ENCODE results near the gene PASD1. TPM values are rescaled to one million over a fixed set of nuclear protein-coding genes. Genes with fewer than 3 reads are reported as not detected.

The PASD1 gene
- total RNA-seq, 1 donor = not detected

DNA sequence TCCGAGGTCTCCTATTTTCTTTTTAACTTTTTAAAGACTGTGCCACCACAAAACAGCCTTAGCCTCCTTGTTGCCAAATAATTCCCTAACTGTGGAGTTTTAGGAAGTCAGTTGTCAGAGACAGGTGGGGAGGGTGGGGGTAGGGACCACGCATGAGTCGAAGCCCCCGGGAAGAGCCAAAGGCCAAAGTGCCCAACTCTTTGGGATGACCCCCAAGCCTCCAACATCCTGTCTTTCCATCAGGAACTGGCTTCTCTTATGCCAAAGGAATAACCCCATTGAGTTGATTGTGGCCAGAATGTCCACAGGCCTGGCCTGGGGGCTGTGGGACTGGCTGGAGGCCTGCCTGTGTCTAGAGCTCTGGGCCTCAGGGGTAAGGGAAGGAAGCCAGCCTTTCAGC is 137.6 kb downstream of the PASD1 start:
- no peak for DNase-seq (ENCODE audit: low read depth)
- no peak overlapping the region for H3K4me3 ChIP-seq (ENCODE audit: low read depth, low read length)
- TF ChIP-seq, protein P1, sequence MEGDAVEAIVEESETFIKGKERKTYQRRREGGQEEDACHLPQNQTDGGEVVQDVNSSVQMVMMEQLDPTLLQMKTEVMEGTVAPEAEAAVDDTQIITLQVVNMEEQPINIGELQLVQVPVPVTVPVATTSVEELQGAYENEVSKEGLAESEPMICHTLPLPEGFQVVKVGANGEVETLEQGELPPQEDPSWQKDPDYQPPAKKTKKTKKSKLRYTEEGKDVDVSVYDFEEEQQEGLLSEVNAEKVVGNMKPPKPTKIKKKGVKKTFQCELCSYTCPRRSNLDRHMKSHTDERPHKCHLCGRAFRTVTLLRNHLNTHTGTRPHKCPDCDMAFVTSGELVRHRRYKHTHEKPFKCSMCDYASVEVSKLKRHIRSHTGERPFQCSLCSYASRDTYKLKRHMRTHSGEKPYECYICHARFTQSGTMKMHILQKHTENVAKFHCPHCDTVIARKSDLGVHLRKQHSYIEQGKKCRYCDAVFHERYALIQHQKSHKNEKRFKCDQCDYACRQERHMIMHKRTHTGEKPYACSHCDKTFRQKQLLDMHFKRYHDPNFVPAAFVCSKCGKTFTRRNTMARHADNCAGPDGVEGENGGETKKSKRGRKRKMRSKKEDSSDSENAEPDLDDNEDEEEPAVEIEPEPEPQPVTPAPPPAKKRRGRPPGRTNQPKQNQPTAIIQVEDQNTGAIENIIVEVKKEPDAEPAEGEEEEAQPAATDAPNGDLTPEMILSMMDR (IDR thresholded peaks at IDR 0.05; ENCODE audit: insufficient read depth, low read length) = no peak

DNA sequence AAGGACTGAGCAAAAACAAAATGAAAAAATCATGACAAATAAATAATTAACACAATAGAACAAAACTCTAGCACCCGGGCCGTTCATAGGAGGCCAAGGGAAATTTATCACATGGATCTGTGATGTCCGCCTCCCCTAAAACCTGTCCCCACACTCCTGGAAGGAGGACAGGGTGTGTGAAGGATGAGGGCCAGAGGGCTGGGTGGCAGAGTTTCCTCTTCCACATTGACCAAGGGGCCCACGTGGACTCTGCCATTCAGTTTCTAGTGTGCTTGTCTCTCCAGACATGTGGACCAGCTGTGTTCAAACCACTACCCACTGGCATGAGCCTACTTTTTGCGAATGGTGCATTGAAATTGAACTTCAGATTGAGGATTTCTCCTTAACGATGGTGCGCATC is 138.1 kb downstream of the PASD1 start:
- no peak for DNase-seq (ENCODE audit: low read depth)
- no peak overlapping the region for H3K4me3 ChIP-seq (ENCODE audit: low read depth, low read length)
- TF ChIP-seq, protein P1 (IDR thresholded peaks at IDR 0.05; ENCODE audit: insufficient read depth, low read length) = no peak

DNA sequence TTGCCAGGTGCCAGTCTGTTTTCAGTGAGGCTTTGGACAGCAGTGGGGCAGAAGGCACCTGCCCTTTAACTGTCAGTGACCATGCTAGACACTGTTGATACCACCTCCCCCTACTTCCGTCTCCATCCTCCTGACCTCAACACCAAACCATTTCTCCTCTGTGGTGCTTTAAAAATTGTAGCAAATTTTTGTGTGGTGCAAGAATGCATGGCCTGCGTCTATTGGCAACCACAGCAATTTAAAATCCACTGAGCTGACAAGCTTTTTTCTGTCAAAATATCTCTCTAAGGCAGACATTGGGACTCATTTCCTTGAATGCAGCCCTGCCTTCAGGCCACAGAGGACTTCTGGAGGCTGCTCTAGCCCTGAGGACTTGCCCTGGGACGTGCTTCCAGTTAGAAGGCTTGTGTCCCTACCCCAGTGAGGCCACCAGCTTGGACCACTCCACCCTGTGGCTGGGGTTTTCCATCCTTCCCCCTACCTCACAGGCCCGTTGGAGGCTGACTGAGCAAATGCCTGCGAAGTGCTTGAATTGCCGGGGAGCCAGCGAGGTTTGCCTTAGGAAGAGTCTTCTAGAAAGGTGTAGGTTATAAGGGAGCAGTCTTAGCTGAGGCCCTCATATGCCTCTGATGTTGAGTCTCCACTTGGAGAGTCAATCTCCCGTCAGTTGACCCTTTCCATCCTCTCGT is 138.7 kb downstream of the PASD1 start:
- peak; percentile 4 for DNase-seq (ENCODE audit: low read depth)
- TF ChIP-seq, protein P1 (IDR thresholded peaks at IDR 0.05; ENCODE audit: insufficient read depth, low read length) = no peak
- H3K4me3 ChIP-seq (ENCODE audit: low read depth, low read length) = no peak overlapping the region

DNA sequence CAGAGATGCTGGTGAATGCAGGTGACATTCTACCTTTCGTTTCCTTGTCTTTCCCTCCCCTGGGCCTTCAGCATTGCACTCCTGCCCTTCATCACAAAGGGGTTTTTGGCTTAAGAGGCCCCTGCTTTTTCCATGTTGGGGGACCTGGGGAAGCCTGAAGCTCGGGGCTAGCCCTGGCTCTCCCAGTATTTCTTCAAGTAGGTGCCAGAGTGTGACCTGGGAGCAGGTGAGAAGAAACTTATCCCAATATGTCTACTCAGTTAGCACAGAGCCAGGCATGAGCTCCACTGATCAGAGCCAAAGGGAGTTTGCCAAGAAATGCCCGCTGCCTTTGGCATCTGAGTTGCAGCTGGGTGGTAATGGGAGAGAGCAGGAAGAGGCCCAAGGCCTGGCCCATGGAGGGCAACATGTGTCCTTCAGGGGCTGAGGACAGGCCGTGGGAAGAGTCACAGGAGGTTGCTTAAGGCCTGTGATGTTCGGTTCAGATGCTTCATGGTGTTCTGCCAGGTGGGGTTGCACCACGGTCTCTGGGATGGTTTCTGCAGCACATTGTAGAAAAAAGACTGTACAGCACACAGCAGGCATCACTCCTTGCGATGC is 139.4 kb downstream of the PASD1 start:
- TF ChIP-seq, protein P1 (IDR thresholded peaks at IDR 0.05; ENCODE audit: insufficient read depth, low read length) = no peak
- DNase-seq (ENCODE audit: low read depth) = no peak
- no peak overlapping the region for H3K4me3 ChIP-seq (ENCODE audit: low read depth, low read length)

DNA sequence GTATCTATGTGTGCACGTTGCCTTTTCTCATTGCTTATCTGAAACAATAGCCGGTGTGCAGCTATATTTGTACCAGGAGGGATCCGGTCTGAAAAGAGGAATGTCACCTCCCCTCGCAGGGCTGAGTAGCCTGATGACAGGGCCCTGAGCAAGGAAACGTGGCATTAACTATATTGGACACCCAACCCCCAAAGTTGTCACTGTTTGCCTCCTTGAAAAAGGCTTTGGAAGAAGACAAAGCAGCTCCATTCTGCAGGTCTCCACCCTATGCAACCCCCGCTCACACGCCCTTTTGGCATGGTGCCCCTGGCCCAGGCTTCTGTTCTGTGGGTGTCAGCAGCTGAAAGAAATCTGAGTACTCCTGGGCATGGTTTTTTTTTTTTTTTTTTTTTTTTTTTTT is 140.0 kb downstream of the PASD1 start:
- TF ChIP-seq, protein P1 (IDR thresholded peaks at IDR 0.05; ENCODE audit: insufficient read depth, low read length) = no peak
- no peak overlapping the region for H3K4me3 ChIP-seq (ENCODE audit: low read depth, low read length)
- peak; percentile 52 for DNase-seq (ENCODE audit: low read depth)

DNA sequence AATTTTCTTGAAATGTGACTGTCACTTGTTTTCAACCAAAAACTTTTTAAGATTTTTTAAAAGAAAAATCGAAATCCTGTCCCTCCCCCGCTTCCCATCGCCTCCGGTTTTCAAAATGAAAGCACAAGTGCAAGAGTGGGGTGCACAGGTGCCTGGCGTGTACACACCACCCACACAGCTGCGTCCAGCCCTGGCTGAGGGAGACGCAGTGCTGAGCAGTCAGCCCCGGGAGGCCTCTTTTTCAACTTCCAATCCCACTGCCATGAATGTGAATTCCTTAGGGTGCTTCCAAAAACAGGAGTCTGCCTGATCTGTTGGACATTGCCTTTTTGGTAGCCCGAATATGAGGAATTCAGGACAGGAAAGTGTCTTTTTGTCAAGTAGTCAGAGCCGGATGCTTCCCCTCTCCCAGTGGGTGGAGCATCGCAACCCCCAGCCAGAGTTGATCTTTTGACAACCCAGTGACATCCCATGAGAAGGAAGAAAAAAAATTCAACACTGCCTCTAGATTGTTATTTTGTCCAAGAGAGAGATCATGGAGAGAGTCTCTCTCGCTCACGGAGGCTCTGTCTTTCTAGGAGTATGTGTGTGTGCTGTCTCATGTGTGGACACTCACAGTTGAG is 140.7 kb downstream of the PASD1 start:
- TF ChIP-seq, protein P1 (IDR thresholded peaks at IDR 0.05; ENCODE audit: insufficient read depth, low read length) = no peak
- no peak overlapping the region for H3K4me3 ChIP-seq (ENCODE audit: low read depth, low read length)
- no peak for DNase-seq (ENCODE audit: low read depth)

Measured in fibroblast of the aortic adventitia (primary cell).